Measurements from ENCODE around the gene NINL.

- TF ChIP-seq CTCF (IDR thresholded peaks at IDR 0.05) (no peak), POLR2A (IDR thresholded peaks at IDR 0.05) (no peak)
Observed at GRCh38 chr20:25487306-25487705, 98.0 kb downstream of the NINL start.

All from right lobe of liver (tissue), 4 donors.